GM23338 (cell line): ENCODE measurements around the gene DAB2. TPM values are rescaled to one million over a fixed set of nuclear protein-coding genes. Genes with fewer than 3 reads are reported as not detected.

Experiments used
- ATAC-seq: fragments of 200-7000 bp; cut with Tn5 transposase; 3 replicates; pipeline ENCODE4 v1.9.1; 2020
- DNase-seq: peaks from one replicate; pipeline ENCODE4 v3.0.0-alpha.2; 2015; ENCODE audit warnings: low spot score
- H2AFZ ChIP-seq: fragments of 200-600 bp; sonication (generic); 2 replicates; pipeline ENCODE4 v1.8.0; 2016; ENCODE audit warnings: antibody characterized with exemption, mild to moderate bottlenecking, moderate library complexity
- H3F3A ChIP-seq: fragments of 200-600 bp; sonication (generic); replicated peaks from 2 replicates; pipeline ENCODE4 v1.8.0; 2017; ENCODE audit warnings: antibody characterized with exemption, mixed run types, low read depth
- H3K27ac ChIP-seq: fragments of 200-600 bp; sonication (generic); 2 replicates; pipeline ENCODE4 v1.6.1; 2016; ENCODE audit warnings: low read depth
- H3K27me3 ChIP-seq: fragments of 200-600 bp; sonication (generic); 2 replicates; pipeline ENCODE4 v1.8.0; 2016; ENCODE audit warnings: mild to moderate bottlenecking, mixed run types, moderate library complexity; ENCODE audit not compliant: insufficient read depth
- H3K36me3 ChIP-seq: fragments of 200-600 bp; sonication (generic); 2 replicates; pipeline ENCODE4 v1.8.0; 2016; ENCODE audit warnings: mild to moderate bottlenecking; ENCODE audit not compliant: insufficient read depth
- H3K4me1 ChIP-seq: fragments of 200-600 bp; sonication (generic); 2 replicates; pipeline ENCODE4 v1.8.0; 2016; ENCODE audit warnings: mild to moderate bottlenecking, moderate library complexity; ENCODE audit not compliant: insufficient read depth
- H3K4me2 ChIP-seq: fragments of 200-600 bp; sonication (generic); 2 replicates; pipeline ENCODE4 v1.7.1; 2017; ENCODE audit warnings: mixed run types
- H3K4me3 ChIP-seq: fragments of 200-600 bp; sonication (generic); 2 replicates; pipeline ENCODE4 v1.6.1; 2016; ENCODE audit warnings: mixed run types
- H3K79me2 ChIP-seq: fragments of 200-600 bp; sonication (generic); replicated peaks from 2 replicates; pipeline ENCODE4 v1.8.0; 2017; ENCODE audit warnings: mild to moderate bottlenecking; ENCODE audit not compliant: insufficient read depth
- H3K9me2 ChIP-seq: fragments of 200-600 bp; sonication (generic); 2 replicates; pipeline ENCODE4 v1.8.0; 2017; ENCODE audit not compliant: insufficient read depth
- H4K20me1 ChIP-seq: fragments of 200-600 bp; sonication (generic); replicated peaks from 2 replicates; pipeline ENCODE4 v1.8.0; 2017; ENCODE audit warnings: mild to moderate bottlenecking; ENCODE audit not compliant: insufficient read depth
- H3K27ac Mint-ChIP-seq: 2 replicates; pipeline ENCODE4 v1.8.0; 2020; ENCODE audit warnings: inconsistent platforms, mild to moderate bottlenecking, moderate library complexity, mixed read lengths
- H3K27me3 Mint-ChIP-seq: 3 replicates; pipeline ENCODE4 v1.8.0; 2022; ENCODE audit warnings: low read depth, mild to moderate bottlenecking, moderate library complexity, mixed read lengths, inconsistent platforms; ENCODE audit not compliant: insufficient read depth, poor library complexity
- H3K36me3 Mint-ChIP-seq: 3 replicates; pipeline ENCODE4 v1.8.0; 2021; ENCODE audit warnings: low read depth, mild to moderate bottlenecking, inconsistent platforms, moderate library complexity, mixed read lengths
- H3K4me1 Mint-ChIP-seq: 3 replicates; pipeline ENCODE4 v1.8.0; 2020; ENCODE audit warnings: mild to moderate bottlenecking, inconsistent platforms, mixed read lengths
- H3K4me3 Mint-ChIP-seq: 3 replicates; pipeline ENCODE4 v1.8.0; 2021; ENCODE audit warnings: moderate library complexity, mild to moderate bottlenecking, inconsistent platforms, mixed read lengths
- H3K9me3 Mint-ChIP-seq: 3 replicates; pipeline ENCODE4 v1.8.0; 2020; ENCODE audit warnings: moderate library complexity, mild to moderate bottlenecking, inconsistent platforms, mixed read lengths
- CREB1 ChIP-seq: fragments of 250-450 bp; sonication (Bioruptor Pico); IDR thresholded peaks from 2 replicates; pipeline ENCODE4 v1.5.0; 2020; ENCODE audit warnings: low read depth, mild to moderate bottlenecking, moderate library complexity
- CTCF ChIP-seq, 2 experiments: fragments of 200-600 bp in 1 of 2; sonication (generic) in 1 of 2; conservative IDR thresholded peaks; 2 replicates each; pipeline versions ENCODE4 v1.5.1 to v1.6.1; 2016 to 2017; ENCODE audit warnings: antibody characterized with exemption in 2 of 2, low read depth in 2 of 2, mild to moderate bottlenecking in 2 of 2, moderate library complexity in 1 of 2
- ETS1 ChIP-seq: IDR thresholded peaks from 2 replicates; pipeline ENCODE4 v1.6.1; 2016; ENCODE audit warnings: antibody characterized with exemption
- EZH2 ChIP-seq: fragments of 200-600 bp; sonication (generic); IDR thresholded peaks from one replicate; pipeline ENCODE4 v1.8.0; 2017; ENCODE audit warnings: antibody characterized with exemption, mild to moderate bottlenecking, low read depth; ENCODE audit not compliant: unreplicated experiment
- EZH2phosphoT487 ChIP-seq: fragments of 200-600 bp; sonication (generic); IDR thresholded peaks from one replicate; pipeline ENCODE4 v1.8.1; 2018; ENCODE audit warnings: antibody characterized with exemption; ENCODE audit not compliant: unreplicated experiment
- JUNB ChIP-seq: IDR thresholded peaks from one replicate; pipeline ENCODE4 v1.6.1; 2016; ENCODE audit warnings: antibody characterized with exemption; ENCODE audit not compliant: unreplicated experiment
- NANOG ChIP-seq: IDR thresholded peaks from 2 replicates; pipeline ENCODE4 v1.6.1; 2016; ENCODE audit warnings: antibody characterized with exemption, borderline replicate concordance
- POLR2AphosphoS5 ChIP-seq: IDR thresholded peaks from 2 replicates; pipeline ENCODE4 v1.6.1; 2016; ENCODE audit warnings: antibody characterized with exemption, low read depth
- REST ChIP-seq: IDR thresholded peaks from one replicate; pipeline ENCODE4 v1.6.1; 2018; ENCODE audit warnings: antibody characterized with exemption; ENCODE audit not compliant: unreplicated experiment
- STAT1 ChIP-seq: IDR thresholded peaks from one replicate; pipeline ENCODE4 v1.6.1; 2016; ENCODE audit warnings: antibody characterized with exemption; ENCODE audit not compliant: unreplicated experiment
- ZNF114 ChIP-seq: fragments of 250-450 bp; sonication (Bioruptor Pico); IDR thresholded peaks from 2 replicates; pipeline ENCODE4 v1.5.0; 2020; ENCODE audit warnings: mild to moderate bottlenecking, moderate library complexity
- ZNF331 ChIP-seq: fragments of 250-450 bp; sonication (Bioruptor Pico); IDR thresholded peaks from 2 replicates; pipeline ENCODE4 v1.5.0; 2020; ENCODE audit warnings: low read depth, mild to moderate bottlenecking, moderate library complexity
- ZNF462 ChIP-seq: fragments of 250-450 bp; sonication (Bioruptor Pico); IDR thresholded peaks from 2 replicates; pipeline ENCODE4 v1.5.0; 2020; ENCODE audit warnings: mild to moderate bottlenecking, moderate library complexity
- polyA plus RNA-seq: library from polyadenylated mRNA; unstranded; fragments of >200 nt; fragmentation: Nextera tagmentation; extraction: Ambion mirVana; gene quantifications from 2 replicates; pipeline ENCODE4 v1.2.1, GENCODE V29; 2016
- total RNA-seq: library from RNA; depleted of rRNA; stranded (reverse); fragments of >200 nt; shearing (Covaris generic); gene quantifications from 2 replicates; pipeline ENCODE4 v1.2.3, GENCODE V29; 2014

Gene DAB2
- total and polyA plus RNA-seq, 2 experiments from 2014 or later, result 6.4 to 8.4 TPM

GRCh38 chr5:39361306-39361705 lies 63.5 kb downstream of the DAB2 start:
- no peak for ATAC-seq
- H3K4me3 Mint-ChIP-seq, result no peak overlapping the region
- no peak overlapping the region for H3K4me3 ChIP-seq
- no peak for TF ChIP-seq CTCF (conservative IDR thresholded peaks at IDR 0.05; ENCODE audit: low read depth in 2 of 2)
- TF ChIP-seq ZNF114 (CRISPR knock-in tag), result no peak
- no peak for TF ChIP-seq EZH2phosphoT487
- no peak for TF ChIP-seq STAT1
- TF ChIP-seq POLR2AphosphoS5, result no peak
- TF ChIP-seq CREB1 (CRISPR knock-in tag), result no peak
- no peak for TF ChIP-seq NANOG
- TF ChIP-seq ETS1, result no peak
- TF ChIP-seq REST, result no peak
- TF ChIP-seq ZNF462, result no peak
- no peak for TF ChIP-seq EZH2
- no peak for TF ChIP-seq ZNF331 (CRISPR knock-in tag)
- no peak for TF ChIP-seq JUNB
- no peak for DNase-seq
- H3K27me3 Mint-ChIP-seq, result peaks cover 3% of the 10 kb centered on the region
- H4K20me1 ChIP-seq, result no peaks in the 10 kb centered on the region
- H3K4me1 ChIP-seq, result no peaks in the 10 kb centered on the region
- no peak overlapping the region for H3K4me2 ChIP-seq
- peaks cover 30% of the 10 kb centered on the region for H3K4me1 Mint-ChIP-seq
- no peaks in the 10 kb centered on the region for H3K27me3 ChIP-seq
- peaks cover 8% of the 10 kb centered on the region; the same call in 2 of the 3 replicates for H3K36me3 Mint-ChIP-seq
- no peaks in the 10 kb centered on the region for H3F3A ChIP-seq
- H3K36me3 ChIP-seq, result no peaks in the 10 kb centered on the region
- H3K79me2 ChIP-seq, result no peaks in the 10 kb centered on the region
- H3K9me2 ChIP-seq, result peaks cover 18% of the 10 kb centered on the region; the same call in 1 of the 2 replicates
- H2AFZ ChIP-seq, result no peak overlapping the region
- H3K27ac ChIP-seq, result no peak overlapping the region
- no peak overlapping the region for H3K27ac Mint-ChIP-seq
- H3K9me3 Mint-ChIP-seq, result peaks cover 10% of the 10 kb centered on the region; the same call in 1 of the 3 replicates
